ENCODE results near the gene KRT31. TPM values are rescaled to one million over a fixed set of nuclear protein-coding genes. Genes with fewer than 3 reads are reported as not detected.

KRT31 gene
- polyA plus RNA-seq, 2 of the 4 experiments (the other 2 are of a cell fraction), result not detected

GRCh38 chr17:41415833-41416335, 18.5 kb upstream of the KRT31 start (continued):
- TF ChIP-seq ZC3H11A (IDR thresholded peaks at IDR 0.05), result no peak
- TF ChIP-seq EP300 (IDR thresholded peaks at IDR 0.05), result no peak
- no peak for TF ChIP-seq CEBPB (IDR thresholded peaks at IDR 0.05)
- no peak for TF ChIP-seq HDAC2 (IDR thresholded peaks at IDR 0.05)
- no peak for TF ChIP-seq HEYL (CRISPR knock-in tag; IDR thresholded peaks at IDR 0.05)
- no peak for TF ChIP-seq MAFK (IDR thresholded peaks at IDR 0.05; ENCODE audit: partially characterized antibody)
- TF ChIP-seq, protein P1, sequence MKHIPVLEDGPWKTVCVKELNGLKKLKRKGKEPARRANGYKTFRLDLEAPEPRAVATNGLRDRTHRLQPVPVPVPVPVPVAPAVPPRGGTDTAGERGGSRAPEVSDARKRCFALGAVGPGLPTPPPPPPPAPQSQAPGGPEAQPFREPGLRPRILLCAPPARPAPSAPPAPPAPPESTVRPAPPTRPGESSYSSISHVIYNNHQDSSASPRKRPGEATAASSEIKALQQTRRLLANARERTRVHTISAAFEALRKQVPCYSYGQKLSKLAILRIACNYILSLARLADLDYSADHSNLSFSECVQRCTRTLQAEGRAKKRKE (CRISPR knock-in tag; IDR thresholded peaks at IDR 0.05; ENCODE audit: low read depth), result no peak
- TF ChIP-seq, protein P2, sequence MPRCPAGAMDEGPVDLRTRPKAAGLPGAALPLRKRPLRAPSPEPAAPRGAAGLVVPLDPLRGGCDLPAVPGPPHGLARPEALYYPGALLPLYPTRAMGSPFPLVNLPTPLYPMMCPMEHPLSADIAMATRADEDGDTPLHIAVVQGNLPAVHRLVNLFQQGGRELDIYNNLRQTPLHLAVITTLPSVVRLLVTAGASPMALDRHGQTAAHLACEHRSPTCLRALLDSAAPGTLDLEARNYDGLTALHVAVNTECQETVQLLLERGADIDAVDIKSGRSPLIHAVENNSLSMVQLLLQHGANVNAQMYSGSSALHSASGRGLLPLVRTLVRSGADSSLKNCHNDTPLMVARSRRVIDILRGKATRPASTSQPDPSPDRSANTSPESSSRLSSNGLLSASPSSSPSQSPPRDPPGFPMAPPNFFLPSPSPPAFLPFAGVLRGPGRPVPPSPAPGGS (IDR thresholded peaks at IDR 0.05), result no peak
- no peak for TF ChIP-seq TFCP2L1 (CRISPR knock-in tag; IDR thresholded peaks at IDR 0.05)
- TF ChIP-seq MAX (IDR thresholded peaks at IDR 0.05), result no peak

DNA sequence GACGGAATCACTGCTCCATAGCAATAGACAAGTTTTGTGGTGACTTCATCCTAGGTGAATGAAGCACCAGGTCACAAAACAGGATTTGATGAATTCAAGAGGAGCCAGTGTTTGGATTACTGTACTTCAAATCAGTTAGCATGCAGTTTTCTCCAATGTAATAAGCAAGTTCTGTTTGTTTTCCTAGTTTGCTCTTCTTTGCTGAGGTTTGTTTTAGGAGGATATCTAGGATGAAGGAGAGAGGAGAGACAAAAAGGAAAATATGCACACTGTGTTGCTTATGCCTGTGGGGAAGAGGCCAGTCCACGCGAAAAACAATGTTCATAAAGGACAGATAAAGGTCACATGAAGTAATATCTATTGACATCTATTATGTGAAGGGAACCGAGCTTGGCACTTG, 18.0 kb upstream of the KRT31 start:
- Histone ChIP-seq H3K4me1 (no peaks in the 10 kb centered on the region), H3K27ac (no peak overlapping the region), H3K4me2 (no peak overlapping the region)

More for the DNA sequence above, 18.0 kb upstream of the KRT31 start:
- peak; percentile 70 for FAIRE-seq
- Histone ChIP-seq H3K4me3 (no peak overlapping the region), H3K9me3 (no peaks in the 10 kb centered on the region)
- ChIA-PET CTCF (interaction anchor here (0.6 to 6.1 kb wide), 3 partner anchors 9 to 247 kb away, joined by 3 to 46 read pairs (median 6); partner anchors contain the start of gene KRT37), POLR2A (no interaction called here)
- 62% methylated on average over 4 of the region's 4 CpGs for WGBS (ENCODE audit: missing lambda C conversion rate)
- ATAC-seq, result no peak
- no peak for DNase-seq (ENCODE audit: low read depth in 1 of 2, low spot score in 1 of 2)
- TF ChIP-seq RAD21 (conservative IDR thresholded peaks at IDR 0.05 in 1 of 2, IDR thresholded peaks at IDR 0.05 in 1 of 2) (no peak), HOXB5 (CRISPR knock-in tag; IDR thresholded peaks at IDR 0.05) (no peak), CBX2 (IDR thresholded peaks at IDR 0.05; ENCODE audit: borderline replicate concordance, low read depth) (no peak), RFX5 (IDR thresholded peaks at IDR 0.05) (no peak), MAX (IDR thresholded peaks at IDR 0.05) (no peak), NR3C1 (IDR thresholded peaks at IDR 0.05) (no peak), NFE2L2 (conservative IDR thresholded peaks at IDR 0.05; ENCODE audit: low read length) (no peak), GATA3 (IDR thresholded peaks at IDR 0.05; ENCODE audit: borderline replicate concordance) (no peak), HDAC2 (IDR thresholded peaks at IDR 0.05) (no peak), FOSL2 (IDR thresholded peaks at IDR 0.05) (no peak), FOSL2 (CRISPR knock-in tag; IDR thresholded peaks at IDR 0.05) (no peak)
- TF ChIP-seq, protein P3, sequence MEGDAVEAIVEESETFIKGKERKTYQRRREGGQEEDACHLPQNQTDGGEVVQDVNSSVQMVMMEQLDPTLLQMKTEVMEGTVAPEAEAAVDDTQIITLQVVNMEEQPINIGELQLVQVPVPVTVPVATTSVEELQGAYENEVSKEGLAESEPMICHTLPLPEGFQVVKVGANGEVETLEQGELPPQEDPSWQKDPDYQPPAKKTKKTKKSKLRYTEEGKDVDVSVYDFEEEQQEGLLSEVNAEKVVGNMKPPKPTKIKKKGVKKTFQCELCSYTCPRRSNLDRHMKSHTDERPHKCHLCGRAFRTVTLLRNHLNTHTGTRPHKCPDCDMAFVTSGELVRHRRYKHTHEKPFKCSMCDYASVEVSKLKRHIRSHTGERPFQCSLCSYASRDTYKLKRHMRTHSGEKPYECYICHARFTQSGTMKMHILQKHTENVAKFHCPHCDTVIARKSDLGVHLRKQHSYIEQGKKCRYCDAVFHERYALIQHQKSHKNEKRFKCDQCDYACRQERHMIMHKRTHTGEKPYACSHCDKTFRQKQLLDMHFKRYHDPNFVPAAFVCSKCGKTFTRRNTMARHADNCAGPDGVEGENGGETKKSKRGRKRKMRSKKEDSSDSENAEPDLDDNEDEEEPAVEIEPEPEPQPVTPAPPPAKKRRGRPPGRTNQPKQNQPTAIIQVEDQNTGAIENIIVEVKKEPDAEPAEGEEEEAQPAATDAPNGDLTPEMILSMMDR (IDR thresholded peaks at IDR 0.05), result no peak
- TF ChIP-seq, protein P2 (IDR thresholded peaks at IDR 0.05), result no peak
- TF ChIP-seq, protein P4, sequence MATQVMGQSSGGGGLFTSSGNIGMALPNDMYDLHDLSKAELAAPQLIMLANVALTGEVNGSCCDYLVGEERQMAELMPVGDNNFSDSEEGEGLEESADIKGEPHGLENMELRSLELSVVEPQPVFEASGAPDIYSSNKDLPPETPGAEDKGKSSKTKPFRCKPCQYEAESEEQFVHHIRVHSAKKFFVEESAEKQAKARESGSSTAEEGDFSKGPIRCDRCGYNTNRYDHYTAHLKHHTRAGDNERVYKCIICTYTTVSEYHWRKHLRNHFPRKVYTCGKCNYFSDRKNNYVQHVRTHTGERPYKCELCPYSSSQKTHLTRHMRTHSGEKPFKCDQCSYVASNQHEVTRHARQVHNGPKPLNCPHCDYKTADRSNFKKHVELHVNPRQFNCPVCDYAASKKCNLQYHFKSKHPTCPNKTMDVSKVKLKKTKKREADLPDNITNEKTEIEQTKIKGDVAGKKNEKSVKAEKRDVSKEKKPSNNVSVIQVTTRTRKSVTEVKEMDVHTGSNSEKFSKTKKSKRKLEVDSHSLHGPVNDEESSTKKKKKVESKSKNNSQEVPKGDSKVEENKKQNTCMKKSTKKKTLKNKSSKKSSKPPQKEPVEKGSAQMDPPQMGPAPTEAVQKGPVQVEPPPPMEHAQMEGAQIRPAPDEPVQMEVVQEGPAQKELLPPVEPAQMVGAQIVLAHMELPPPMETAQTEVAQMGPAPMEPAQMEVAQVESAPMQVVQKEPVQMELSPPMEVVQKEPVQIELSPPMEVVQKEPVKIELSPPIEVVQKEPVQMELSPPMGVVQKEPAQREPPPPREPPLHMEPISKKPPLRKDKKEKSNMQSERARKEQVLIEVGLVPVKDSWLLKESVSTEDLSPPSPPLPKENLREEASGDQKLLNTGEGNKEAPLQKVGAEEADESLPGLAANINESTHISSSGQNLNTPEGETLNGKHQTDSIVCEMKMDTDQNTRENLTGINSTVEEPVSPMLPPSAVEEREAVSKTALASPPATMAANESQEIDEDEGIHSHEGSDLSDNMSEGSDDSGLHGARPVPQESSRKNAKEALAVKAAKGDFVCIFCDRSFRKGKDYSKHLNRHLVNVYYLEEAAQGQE (IDR thresholded peaks at IDR 0.05), result no peak

Measured in A549 (cell line).